Measurements from ENCODE around the gene SRRM2.

SRRM2 gene

DNA sequence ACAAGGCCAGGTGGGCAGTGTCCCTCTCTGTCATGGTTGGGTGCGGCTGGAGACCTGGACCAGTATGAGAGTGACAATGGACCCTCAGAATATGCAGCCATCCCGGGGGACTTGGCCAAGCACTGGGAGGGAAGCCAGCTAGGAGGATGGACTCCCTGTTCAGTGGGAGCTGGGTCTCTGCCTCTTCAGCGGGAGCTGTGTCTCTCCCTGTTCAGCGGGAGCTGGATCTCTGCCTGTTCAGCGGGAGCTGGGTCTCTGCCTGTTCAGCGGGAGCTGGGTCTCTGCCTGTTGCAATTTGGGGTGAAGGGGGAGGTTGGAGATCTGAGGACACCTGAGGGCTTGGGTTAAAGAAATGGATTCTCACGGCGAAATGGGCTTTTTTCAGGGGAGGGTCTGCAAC, 38.7 kb downstream of the SRRM2 start:
- no peak for DNase-seq

DNA sequence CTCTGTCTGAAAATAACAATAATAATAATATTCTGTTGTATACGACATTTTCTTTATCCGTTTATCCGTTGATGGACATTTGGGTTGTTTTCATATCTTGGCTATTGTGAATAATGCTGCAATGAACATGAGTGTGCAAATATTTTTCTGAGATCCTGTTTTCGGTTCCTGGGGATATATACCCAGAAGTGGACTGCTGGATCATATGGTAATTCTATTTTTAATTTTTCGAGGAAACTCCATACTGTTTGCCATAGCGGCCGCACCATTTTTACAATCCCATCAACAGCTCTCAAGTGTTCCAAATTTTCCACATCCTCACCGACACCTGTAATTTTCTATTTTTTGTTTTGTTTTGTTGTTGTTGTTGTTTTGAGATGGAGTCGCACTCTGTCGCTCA, 40.5 kb downstream of the SRRM2 start:
- DNase-seq: no peak

- no peak for DNase-seq
These were observed 43.1 kb downstream of the SRRM2 start for GRCh38 chr16:2795395-2796143.

GRCh38 chr16:2798723-2799204, 46.3 kb downstream of the SRRM2 start:
- no peak for DNase-seq

DNA sequence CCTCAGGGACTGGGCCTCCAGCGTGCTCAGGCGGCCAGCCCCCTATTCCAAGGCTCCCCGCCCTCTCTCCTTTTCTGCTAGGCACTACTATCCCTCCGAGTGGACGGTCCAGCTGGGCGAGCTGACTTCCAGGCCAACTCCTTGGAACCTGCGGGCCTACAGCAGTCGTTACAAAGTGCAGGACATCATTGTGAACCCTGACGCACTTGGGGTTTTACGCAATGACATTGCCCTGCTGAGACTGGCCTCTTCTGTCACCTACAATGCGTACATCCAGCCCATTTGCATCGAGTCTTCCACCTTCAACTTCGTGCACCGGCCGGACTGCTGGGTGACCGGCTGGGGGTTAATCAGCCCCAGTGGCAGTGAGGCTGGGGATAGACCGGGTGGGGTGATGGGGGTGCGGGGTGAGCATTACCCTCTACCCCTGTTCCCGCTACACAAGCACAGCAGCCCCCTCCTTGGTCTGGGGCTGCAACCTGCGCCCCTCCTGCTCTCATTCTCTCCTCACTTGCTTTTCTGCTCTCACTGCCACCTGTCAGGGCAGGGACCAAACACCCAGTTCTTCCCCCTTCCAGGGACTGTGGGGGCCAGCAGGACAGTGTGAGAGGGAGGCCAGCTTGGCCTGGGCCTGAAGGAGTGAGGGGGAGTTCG, 46.9 kb downstream of the SRRM2 start:
- DNase-seq: no peak

DNA sequence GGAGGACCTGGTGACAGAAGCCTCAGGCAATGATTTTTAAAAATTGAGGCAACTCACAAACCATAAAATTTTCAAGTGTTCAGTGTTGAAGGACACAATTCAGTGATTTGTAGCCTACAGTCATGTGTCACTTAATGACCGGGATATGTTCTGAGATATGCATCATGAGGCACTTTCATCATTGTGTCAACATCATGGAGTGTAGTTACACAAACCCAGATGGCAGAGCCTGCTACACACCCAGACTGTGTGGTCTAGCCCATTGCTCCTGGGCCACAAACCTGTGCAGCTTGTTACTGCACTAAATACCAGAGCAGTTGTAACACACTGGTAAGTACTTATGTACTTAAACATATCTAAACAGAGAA, 47.4 kb downstream of the SRRM2 start:
- DNase-seq: no peak

- DNase-seq: no peak
These were observed 51.2 kb downstream of the SRRM2 start for GRCh38 chr16:2803545-2804195.

DNA sequence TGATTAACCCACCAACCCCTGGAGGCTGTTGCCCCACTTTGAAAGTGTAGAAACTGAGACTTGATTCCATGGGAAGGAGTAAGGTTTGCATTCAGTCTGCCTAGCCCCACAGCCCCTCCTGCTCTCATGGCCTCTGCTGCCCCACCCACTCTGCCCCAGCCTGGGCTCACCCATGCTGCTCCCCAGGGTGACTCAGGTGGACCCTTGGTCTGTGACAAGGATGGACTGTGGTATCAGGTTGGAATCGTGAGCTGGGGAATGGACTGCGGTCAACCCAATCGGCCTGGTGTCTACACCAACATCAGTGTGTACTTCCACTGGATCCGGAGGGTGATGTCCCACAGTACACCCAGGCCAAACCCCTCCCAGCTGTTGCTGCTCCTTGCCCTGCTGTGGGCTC, 52.3 kb downstream of the SRRM2 start:
- DNase-seq: no peak

GRCh38 chr16:2806286-2806685, 53.8 kb downstream of the SRRM2 start:
- DNase-seq: no peak

DNA sequence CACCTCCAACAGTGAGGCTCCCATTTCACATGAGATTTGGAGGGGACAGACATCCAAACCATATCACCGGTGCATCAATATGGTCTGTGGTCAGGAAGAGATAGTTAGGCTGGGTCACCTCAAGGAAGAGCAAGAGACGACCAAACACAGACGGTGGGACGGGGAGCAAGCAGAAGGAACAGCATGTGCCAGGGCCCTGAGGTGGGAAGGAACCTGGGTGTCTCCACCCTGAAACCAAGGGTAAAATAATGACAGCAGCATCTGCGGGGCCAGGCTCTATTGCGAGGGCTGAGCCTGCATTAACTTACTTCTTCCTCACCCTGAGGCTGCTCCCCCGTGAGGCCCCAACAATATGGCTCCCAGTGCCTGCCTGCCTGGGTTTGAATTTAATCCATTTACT, 55.7 kb downstream of the SRRM2 start:
- DNase-seq: no peak

DNA sequence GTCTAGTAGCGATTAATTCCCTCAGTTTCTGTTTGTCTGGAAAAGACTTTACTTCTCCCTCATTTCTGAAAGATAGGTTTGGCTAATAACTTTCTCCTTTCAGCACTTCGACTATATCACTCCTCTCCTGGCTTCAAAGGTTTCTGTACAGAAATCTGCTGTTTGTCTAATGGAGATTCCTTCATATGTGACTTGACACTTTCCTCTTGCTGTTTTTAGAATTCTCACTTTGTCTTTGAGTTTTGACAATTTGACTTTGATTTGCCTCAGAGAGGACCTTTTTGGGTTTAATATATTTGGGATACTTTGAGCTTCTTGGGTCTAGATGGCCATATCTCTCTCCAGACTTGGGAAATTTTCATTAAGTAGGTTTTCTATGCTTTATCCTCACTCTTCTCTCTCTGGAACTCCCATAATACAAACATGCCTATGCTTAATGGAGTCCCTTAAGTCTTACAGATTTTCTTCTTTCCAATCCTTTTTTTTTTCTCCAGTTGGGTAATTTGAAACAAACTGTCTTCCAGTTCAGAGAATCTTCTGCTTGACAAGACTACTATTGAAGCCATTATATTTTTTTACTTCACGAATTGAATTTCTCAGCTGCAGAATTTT, 56.8 kb downstream of the SRRM2 start:
- DNase-seq: no peak

- DNase-seq: no peak
These were observed 58.2 kb downstream of the SRRM2 start for GRCh38 chr16:2810651-2811050.

DNA sequence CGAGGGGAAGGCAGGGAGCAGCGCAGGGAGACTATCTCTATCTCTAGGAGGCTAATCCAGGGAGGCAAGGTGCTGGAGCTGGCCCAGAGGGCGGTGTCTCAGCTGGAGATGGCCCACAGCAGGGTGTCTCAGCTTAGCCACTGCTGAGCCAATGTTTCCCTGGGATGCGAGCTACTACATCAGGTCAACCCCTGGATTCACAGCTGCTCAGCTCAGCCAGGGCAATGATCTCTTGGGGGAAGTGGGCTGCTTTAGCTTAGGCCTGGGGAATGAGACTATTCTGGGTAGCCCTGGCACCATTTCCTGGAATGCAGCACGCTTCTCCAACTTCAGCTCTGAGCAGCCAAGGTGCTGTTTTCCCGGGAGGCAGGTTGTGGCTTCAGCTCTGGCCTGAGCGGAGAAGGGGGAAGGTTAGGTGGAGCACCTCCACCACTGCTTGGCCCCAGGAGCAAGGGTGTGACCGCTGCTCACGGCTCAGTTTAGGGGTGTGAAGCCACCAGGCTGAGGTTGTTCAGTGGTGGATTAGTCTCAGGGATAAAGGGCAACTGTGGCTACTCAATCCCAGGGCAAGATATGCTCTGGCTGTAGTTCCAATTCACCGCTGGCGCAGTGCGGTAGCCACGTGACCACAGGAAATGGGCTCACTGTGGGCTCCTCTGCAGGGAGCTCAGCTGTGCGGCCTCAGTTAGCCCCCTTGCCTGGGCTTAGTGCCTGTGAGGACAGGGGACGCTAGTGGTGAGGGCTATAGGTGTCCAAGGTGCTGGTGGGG, 59.4 kb downstream of the SRRM2 start:
- no peak for DNase-seq

DNA sequence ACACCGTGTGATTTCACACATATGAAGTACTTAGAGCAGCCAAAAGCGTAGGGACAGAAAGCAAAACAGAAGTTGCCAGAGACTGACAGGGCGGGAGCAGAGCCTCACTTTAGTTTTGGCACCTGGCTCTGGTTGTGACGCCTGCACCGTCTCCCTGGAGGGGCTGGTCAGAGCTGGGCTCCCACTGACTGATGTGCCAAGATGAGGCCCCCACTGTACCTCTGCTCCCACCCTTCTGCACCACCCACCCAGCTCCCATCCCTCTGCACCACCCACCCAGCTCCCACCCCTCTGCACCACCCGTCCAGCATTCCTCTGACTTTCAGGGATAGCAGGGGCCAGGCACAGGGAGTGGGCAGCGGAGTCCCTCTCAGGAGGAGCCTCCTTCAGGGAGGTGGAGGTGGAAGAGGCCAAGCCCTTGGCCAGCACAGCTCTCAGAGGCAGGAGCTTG, 61.4 kb downstream of the SRRM2 start:
- DNase-seq: peak in 6 of 58 donors; percentile 1 to 35 (median 9)

GRCh38 chr16:2814551-2815298, 62.3 kb downstream of the SRRM2 start:
- DNase-seq: no peak

- no peak for DNase-seq
These were observed 62.9 kb downstream of the SRRM2 start for GRCh38 chr16:2815299-2815771.

DNA sequence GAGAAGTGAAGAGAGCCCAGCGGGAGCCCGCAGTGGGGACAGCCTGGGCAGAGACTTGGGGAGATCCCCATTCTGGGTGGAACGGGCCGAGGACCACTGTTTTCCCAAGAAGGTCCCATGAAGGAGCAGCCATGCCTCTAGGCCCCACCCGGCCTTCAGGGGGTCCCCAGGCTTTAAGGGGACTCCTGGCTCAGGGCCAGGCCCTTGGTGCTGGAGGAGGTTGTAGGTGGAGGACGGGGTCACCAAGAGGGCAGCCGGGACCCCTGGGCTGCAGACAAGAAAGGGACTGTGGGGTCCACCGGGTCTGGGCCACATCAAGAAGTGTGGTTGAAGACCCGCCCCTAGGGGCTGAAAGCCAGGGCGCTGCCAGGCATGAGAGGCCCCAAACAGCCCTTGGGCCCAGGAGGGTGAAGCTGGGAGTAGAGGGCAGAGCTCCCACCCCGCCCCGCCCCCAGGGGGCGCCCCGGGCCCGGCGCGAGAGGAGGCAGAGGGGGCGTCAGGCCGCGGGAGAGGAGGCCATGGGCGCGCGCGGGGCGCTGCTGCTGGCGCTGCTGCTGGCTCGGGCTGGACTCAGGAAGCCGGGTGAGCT, 64.4 kb downstream of the SRRM2 start, which contains the start of gene PRSS21:
Gene PRSS21 (plus strand): TSS at position 487 of the 589 bp plus-strand sequence. CDS start 32 bp downstream, at position 519.
- no peak for DNase-seq

DNA sequence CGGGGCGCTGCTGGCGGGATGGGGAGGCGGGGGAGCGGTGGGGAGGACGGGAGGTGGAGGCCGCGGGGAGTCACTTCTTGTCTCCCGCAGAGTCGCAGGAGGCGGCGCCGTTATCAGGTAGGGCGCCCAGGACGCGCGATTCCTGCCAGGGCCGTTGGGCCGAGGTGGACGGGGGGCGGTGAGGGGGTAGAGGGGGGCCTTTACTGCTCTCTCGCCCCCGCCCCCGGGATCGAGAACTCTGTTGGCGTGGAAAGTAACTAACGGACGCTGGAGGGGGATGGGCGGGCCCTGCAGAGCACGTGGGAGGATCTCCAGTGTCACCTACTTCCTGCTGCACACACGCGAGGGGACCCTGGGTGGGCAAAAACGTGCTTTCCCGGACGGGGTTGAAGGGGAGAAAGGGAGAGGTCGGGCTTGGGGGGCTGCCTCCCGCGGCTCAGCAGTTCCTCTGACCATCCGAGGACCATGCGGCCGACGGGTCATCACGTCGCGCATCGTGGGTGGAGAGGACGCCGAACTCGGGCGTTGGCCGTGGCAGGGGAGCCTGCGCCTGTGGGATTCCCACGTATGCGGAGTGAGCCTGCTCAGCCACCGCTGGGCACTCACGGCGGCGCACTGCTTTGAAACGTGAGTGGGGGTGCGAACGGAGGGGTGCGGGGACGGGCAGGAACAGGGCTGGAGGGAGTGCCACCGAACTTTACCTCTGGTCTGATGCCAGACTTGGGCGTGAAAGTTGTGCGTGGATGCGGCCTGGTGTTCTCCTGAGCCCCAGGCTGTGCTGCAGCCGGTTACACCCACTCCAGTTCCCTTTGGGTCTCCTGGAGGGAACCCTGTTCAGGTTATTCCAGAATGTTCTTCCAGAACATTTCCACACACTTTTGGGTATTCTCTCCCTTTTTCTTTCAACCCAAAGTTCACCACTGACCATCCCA, 65.2 kb downstream of the SRRM2 start:
- DNase-seq: no peak
